ENCODE data around the gene ABCA2. TPM values are rescaled to one million over a fixed set of nuclear protein-coding genes. Genes with fewer than 3 reads are reported as not detected.

The ABCA2 gene
- total RNA-seq, 1 experiment from 2014 or later = 21.7 TPM

DNA sequence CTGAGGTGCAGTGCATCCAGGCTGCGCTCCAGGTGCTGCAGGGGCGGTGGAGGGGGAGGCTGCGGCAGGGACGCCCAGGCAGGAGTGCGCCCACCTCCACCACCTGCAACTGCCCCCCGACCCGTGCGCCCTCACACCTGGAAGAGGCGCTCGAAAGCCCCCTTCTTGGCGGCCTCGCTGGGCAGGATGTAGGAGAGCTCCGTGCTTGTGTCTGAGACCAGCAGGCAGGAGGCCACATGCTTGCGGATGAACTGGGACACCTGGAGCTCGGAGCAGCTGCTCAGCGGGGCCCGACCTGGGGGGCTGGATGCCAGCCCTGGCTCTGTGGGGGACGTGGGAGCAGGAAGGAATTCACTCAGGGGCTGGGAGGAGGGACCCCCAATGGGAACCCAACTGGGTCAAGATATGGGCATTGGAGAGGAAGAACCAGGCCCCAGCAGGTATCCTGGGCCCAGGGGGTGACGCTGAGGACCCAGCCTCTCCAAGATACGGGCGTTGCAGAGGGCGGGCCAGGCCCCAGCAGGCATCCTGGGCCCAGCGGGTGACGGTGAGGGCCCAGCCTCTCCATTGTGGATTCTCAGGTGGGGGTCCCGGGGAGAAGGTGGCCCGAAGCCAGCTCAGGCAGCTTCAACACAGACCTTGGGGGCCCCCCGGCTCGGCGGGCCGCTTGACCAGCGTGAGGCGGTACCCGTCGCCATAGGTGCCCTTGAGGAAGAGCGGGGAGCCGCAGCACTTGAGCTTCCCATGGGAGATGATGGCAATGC, 13.1 kb downstream of the ABCA2 start:
- no TSS peak for BruUV-seq (replicated peaks)
- Mint-ChIP-seq H3K9me3 (ENCODE audit: unreplicated experiment) (no peaks in the 10 kb centered on the region), H3K27me3 (ENCODE audit: insufficient read depth, unreplicated experiment) (no peaks in the 10 kb centered on the region), H3K4me3 (ENCODE audit: unreplicated experiment) (no peak overlapping the region), H3K27ac (ENCODE audit: low read depth, unreplicated experiment) (no peak overlapping the region), H3K36me3 (ENCODE audit: insufficient read depth, unreplicated experiment) (peaks cover 23% of the 10 kb centered on the region), H3K4me1 (ENCODE audit: insufficient read depth, unreplicated experiment) (no peaks in the 10 kb centered on the region)
- intact Hi-C loops (cut with micrococcal nuclease) = no loop called here
- CTCF ChIA-PET = interaction anchor here (0.5 to 1.8 kb wide), 2 partner anchors 15 to 24 kb away, joined by 4 to 6 read pairs; no protein-coding TSS in a partner anchor
- TF ChIP-seq, protein P1, sequence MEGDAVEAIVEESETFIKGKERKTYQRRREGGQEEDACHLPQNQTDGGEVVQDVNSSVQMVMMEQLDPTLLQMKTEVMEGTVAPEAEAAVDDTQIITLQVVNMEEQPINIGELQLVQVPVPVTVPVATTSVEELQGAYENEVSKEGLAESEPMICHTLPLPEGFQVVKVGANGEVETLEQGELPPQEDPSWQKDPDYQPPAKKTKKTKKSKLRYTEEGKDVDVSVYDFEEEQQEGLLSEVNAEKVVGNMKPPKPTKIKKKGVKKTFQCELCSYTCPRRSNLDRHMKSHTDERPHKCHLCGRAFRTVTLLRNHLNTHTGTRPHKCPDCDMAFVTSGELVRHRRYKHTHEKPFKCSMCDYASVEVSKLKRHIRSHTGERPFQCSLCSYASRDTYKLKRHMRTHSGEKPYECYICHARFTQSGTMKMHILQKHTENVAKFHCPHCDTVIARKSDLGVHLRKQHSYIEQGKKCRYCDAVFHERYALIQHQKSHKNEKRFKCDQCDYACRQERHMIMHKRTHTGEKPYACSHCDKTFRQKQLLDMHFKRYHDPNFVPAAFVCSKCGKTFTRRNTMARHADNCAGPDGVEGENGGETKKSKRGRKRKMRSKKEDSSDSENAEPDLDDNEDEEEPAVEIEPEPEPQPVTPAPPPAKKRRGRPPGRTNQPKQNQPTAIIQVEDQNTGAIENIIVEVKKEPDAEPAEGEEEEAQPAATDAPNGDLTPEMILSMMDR (IDR thresholded peaks at IDR 0.05; ENCODE audit: unreplicated experiment) = no peak
- POLR2A ChIA-PET = no interaction called here
- DNase-seq (ENCODE audit: unreplicated experiment) = no peak

DNA sequence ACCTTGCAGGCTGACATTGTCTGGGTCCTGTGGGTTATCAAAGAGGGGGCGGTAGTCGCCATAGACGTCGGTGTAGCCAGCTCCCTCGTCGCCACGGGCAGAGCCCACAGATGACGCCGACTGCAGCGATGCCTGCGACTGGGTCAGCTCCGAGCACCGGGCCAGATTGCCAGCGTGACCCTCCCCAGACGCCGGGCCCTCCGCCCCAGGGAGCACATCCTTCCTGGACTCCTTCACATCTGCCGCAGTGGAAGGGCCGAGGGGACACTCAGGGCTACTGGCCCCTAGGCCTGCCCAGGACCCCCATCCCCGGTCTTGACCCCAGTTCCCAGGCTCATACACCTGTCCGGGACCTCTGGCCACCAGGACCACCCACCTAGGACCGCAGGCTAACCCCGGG, 13.9 kb downstream of the ABCA2 start:
- TF ChIP-seq, protein P1 (IDR thresholded peaks at IDR 0.05; ENCODE audit: unreplicated experiment) = no peak
- Mint-ChIP-seq H3K27me3 (ENCODE audit: insufficient read depth, unreplicated experiment) (no peaks in the 10 kb centered on the region), H3K36me3 (ENCODE audit: insufficient read depth, unreplicated experiment) (peaks cover 23% of the 10 kb centered on the region), H3K27ac (ENCODE audit: low read depth, unreplicated experiment) (no peak overlapping the region), H3K4me3 (ENCODE audit: unreplicated experiment) (no peak overlapping the region), H3K9me3 (ENCODE audit: unreplicated experiment) (no peaks in the 10 kb centered on the region), H3K4me1 (ENCODE audit: insufficient read depth, unreplicated experiment) (no peaks in the 10 kb centered on the region)
- intact Hi-C loops (cut with micrococcal nuclease) = no loop called here
- ChIA-PET POLR2A (no interaction called here), CTCF (interaction anchor here (1.8 kb wide), 1 partner anchor 16 kb away, joined by 6 read pairs; no protein-coding TSS in a partner anchor)
- BruUV-seq (replicated peaks) = no TSS peak
- DNase-seq (ENCODE audit: unreplicated experiment) = no peak

DNA sequence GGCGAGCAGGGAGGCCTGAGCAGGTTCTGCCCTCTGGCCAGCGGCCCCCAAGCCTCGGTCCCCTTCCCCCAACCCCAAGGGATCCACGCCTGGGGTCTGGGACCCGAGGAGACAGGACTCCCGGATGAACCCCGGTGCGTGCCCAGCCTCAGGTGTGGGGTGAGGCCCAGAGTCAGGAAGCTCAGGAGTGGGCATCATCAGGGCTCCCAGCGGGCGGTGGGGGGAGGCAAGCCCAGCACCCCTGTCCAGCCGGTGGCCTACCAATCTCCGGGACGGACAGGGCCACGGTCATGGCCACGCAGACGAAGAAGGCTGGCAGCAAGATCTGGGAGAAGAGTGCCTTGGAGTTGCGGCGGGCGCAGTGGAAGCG, 14.5 kb downstream of the ABCA2 start:
- no peaks in the 10 kb centered on the region for H3K9me3 Mint-ChIP-seq (ENCODE audit: unreplicated experiment)
- peaks cover 23% of the 10 kb centered on the region for H3K36me3 Mint-ChIP-seq (ENCODE audit: insufficient read depth, unreplicated experiment)
- DNase-seq (ENCODE audit: unreplicated experiment) = no peak
- H3K27ac Mint-ChIP-seq (ENCODE audit: low read depth, unreplicated experiment) = no peak overlapping the region
- POLR2A ChIA-PET = no interaction called here
- H3K4me3 Mint-ChIP-seq (ENCODE audit: unreplicated experiment) = no peak overlapping the region
- TF ChIP-seq, protein P1 (IDR thresholded peaks at IDR 0.05; ENCODE audit: unreplicated experiment) = no peak
- BruUV-seq (replicated peaks) = no TSS peak
- no peaks in the 10 kb centered on the region for H3K4me1 Mint-ChIP-seq (ENCODE audit: insufficient read depth, unreplicated experiment)
- CTCF ChIA-PET = no interaction called here
- intact Hi-C loops (cut with micrococcal nuclease) = no loop called here
- no peaks in the 10 kb centered on the region for H3K27me3 Mint-ChIP-seq (ENCODE audit: insufficient read depth, unreplicated experiment)

DNA sequence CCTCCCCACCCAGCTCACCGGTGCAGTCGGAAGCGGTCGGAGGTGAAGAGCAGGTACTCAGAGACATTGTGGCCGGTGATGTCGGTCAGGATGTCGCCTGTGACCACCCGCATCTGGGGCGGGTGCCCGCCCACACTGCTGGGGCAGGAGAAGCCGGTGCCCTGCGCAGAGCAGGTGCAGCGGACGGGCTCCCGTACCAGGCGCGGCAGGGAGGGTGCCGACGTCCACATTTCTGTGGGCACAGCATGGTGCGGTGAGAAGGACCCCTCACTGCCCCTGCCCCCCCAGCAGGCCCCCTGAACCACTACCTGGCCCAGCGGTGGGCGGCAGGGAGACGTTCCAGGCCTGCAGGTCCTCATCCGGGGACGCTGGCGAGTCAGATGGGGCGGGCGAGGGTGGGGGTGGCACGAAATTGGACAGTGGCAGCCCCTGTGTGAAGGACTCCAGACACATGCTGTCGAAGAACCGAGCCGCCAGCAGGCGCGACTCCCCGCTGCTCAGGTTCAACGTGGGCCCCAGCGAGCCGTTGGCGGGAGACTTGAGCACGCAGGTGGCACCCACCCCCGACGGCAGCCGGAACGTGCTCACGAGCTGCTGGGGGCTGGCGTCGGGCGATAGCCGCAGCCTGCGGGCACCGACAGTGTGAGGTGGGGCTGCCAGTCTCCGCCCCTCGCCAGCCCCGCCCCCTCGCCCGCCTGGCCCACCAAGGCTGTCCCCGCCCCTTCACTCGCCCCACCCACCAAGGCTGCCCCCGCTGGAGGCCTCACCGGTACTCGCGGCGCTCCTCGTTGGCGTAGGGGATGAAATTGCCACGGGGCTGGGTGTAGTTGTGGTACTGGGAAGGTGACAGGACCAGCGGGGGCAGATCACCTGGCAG, 15.1 kb downstream of the ABCA2 start:
- intact Hi-C loops (cut with micrococcal nuclease) = no loop called here
- BruUV-seq (replicated peaks) = no TSS peak
- no peak overlapping the region for H3K4me3 Mint-ChIP-seq (ENCODE audit: unreplicated experiment)
- H3K36me3 Mint-ChIP-seq (ENCODE audit: insufficient read depth, unreplicated experiment) = peaks cover 23% of the 10 kb centered on the region
- TF ChIP-seq, protein P1 (IDR thresholded peaks at IDR 0.05; ENCODE audit: unreplicated experiment) = no peak
- CTCF ChIA-PET = no interaction called here
- no peaks in the 10 kb centered on the region for H3K4me1 Mint-ChIP-seq (ENCODE audit: insufficient read depth, unreplicated experiment)
- no peak for DNase-seq (ENCODE audit: unreplicated experiment)
- POLR2A ChIA-PET = no interaction called here
- no peaks in the 10 kb centered on the region for H3K9me3 Mint-ChIP-seq (ENCODE audit: unreplicated experiment)
- no peak overlapping the region for H3K27ac Mint-ChIP-seq (ENCODE audit: low read depth, unreplicated experiment)
- no peaks in the 10 kb centered on the region for H3K27me3 Mint-ChIP-seq (ENCODE audit: insufficient read depth, unreplicated experiment)

All from MCF 10A (cell line).